Prostate gland (tissue), 2 donors: ENCODE results near the gene PAX2.

Source experiments
- CTCF ChIP-seq, 4 experiments: fragments of 200-600 bp in 2 of 4; fragments of 450-650 bp in 2 of 4; sonication (generic) in 2 of 4; IDR thresholded peaks; 1 replicate in 3 of 4; 2 replicates in 1 of 4; pipeline ENCODE4 v1.5.1; 2016 to 2019; ENCODE audit warnings: antibody characterized with exemption in 4 of 4, mild to moderate bottlenecking in 2 of 4, moderate library complexity in 2 of 4
- POLR2A ChIP-seq: fragments of 450-650 bp; IDR thresholded peaks from one replicate; pipeline ENCODE4 v1.6.1; 2016; ENCODE audit warnings: antibody characterized with exemption, mild to moderate bottlenecking

GRCh38 chr10:100749309-100750217 is 4.2 kb downstream of the PAX2 start:
- no peak for TF ChIP-seq CTCF (IDR thresholded peaks at IDR 0.05)
- no peak for TF ChIP-seq POLR2A
